Activated T-helper 9 cell treated with anti-CD3 and anti-CD28 coated beads, Interleukin-2, amount 50 U/mL, for 16 hours (primary cell): Measurements from ENCODE around the gene AGRN.
"Not testable (repeated sequence)": the region's sequence is repeated elsewhere in the genome, so short reads cannot be mapped to it uniquely, and the experiment has no call there.

ENCODE experiments used
- DNase-seq: peaks from one replicate; pipeline ENCODE4 v3.0.0-alpha.2; 2020; ENCODE audit warnings: low read depth

The AGRN gene

GRCh38 chr1:981955-982558 lies 37.9 kb upstream of the AGRN start, which contains the start of gene PERM1:
TSS of gene PERM1 (minus strand) at chr1:982093. CDS start at chr1:981029, 1,064 bp downstream.
- DNase-seq, result no peak

GRCh38 chr1:982765-983436 lies 37.0 kb upstream of the AGRN start:
- no peak for DNase-seq

GRCh38 chr1:983798-984475 lies 36.0 kb upstream of the AGRN start:
- DNase-seq, result peak; percentile 54

- DNase-seq, result no peak
Observed at GRCh38 chr1:984476-984814, 35.5 kb upstream of the AGRN start.

- no peak for DNase-seq
Observed at GRCh38 chr1:985126-985525, 34.8 kb upstream of the AGRN start.

GRCh38 chr1:988061-988460 lies 31.9 kb upstream of the AGRN start:
- DNase-seq, result not testable (repeated sequence)

- DNase-seq, result not testable (repeated sequence)
Observed at GRCh38 chr1:991275-991674, 28.6 kb upstream of the AGRN start.

- DNase-seq, result no peak
Observed at GRCh38 chr1:991895-992294, 28.0 kb upstream of the AGRN start.

GRCh38 chr1:992362-992761 lies 27.6 kb upstream of the AGRN start:
- no peak for DNase-seq

GRCh38 chr1:993379-993995 lies 26.4 kb upstream of the AGRN start:
- DNase-seq, result no peak

GRCh38 chr1:994546-994945 lies 25.4 kb upstream of the AGRN start:
- not testable (repeated sequence) for DNase-seq

- no peak for DNase-seq
Observed at GRCh38 chr1:995665-996633, 24.0 kb upstream of the AGRN start.

GRCh38 chr1:996851-997712 lies 22.8 kb upstream of the AGRN start:
- DNase-seq, result no peak

GRCh38 chr1:997713-997992 lies 22.3 kb upstream of the AGRN start:
- DNase-seq, result no peak

- DNase-seq, result no peak
Observed at GRCh38 chr1:997993-998744, 21.8 kb upstream of the AGRN start.

- DNase-seq, result no peak
Observed at GRCh38 chr1:998745-998994, 21.2 kb upstream of the AGRN start.

- no peak for DNase-seq
Observed at GRCh38 chr1:998995-999724, 20.8 kb upstream of the AGRN start.

- peak; percentile 42 for DNase-seq
Observed at GRCh38 chr1:999725-1000356, 20.1 kb upstream of the AGRN start, which contains the start of gene HES4. TSS of gene HES4 (minus strand) at chr1:1000097. CDS start at chr1:999973, 124 bp downstream.

- peak; percentile 54 for DNase-seq
Observed at GRCh38 chr1:1000357-1001056, 19.4 kb upstream of the AGRN start.
